HG03175 (cell line): Measurements from ENCODE around the gene KBTBD2.
"Not testable (repeated sequence)": the region's sequence is repeated elsewhere in the genome, so short reads cannot be mapped to it uniquely, and the experiment has no call there.

Experiments used
- ATAC-seq: cut with Tn5 transposase; IDR thresholded peaks from one replicate; pipeline ENCODE4 v1.9.1; 2021; ENCODE audit warnings: mild to moderate bottlenecking, moderate library complexity; ENCODE audit not compliant: unreplicated experiment

The KBTBD2 gene

GRCh38 chr7:32857063-32857462 lies 34.5 kb downstream of the KBTBD2 start:
- not testable (repeated sequence) for ATAC-seq

- ATAC-seq: not testable (repeated sequence)
Measured at GRCh38 chr7:32855837-32856775, 35.5 kb downstream of the KBTBD2 start.

DNA sequence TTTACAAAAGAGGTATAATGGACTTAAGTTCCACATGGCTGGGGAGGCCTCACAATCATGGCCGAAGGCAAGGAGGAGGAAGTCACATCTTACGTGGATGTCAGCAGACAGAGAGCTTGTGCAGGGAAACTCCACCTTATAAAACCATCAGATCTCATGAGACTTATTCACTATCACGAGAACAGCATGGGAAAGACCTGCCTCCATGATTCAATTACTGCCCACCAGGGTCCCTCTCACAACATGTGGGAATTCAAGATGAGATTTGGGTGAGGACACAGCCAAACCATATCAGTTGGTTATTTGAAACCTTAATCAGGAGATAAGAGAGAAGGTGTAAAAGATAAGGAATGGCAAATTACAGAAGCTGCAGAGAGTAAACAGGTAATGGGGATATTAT lies 40.9 kb downstream of the KBTBD2 start:
- ATAC-seq: not testable (repeated sequence)

- ATAC-seq: not testable (repeated sequence)
Measured at GRCh38 chr7:32848655-32849054, 42.9 kb downstream of the KBTBD2 start.

DNA sequence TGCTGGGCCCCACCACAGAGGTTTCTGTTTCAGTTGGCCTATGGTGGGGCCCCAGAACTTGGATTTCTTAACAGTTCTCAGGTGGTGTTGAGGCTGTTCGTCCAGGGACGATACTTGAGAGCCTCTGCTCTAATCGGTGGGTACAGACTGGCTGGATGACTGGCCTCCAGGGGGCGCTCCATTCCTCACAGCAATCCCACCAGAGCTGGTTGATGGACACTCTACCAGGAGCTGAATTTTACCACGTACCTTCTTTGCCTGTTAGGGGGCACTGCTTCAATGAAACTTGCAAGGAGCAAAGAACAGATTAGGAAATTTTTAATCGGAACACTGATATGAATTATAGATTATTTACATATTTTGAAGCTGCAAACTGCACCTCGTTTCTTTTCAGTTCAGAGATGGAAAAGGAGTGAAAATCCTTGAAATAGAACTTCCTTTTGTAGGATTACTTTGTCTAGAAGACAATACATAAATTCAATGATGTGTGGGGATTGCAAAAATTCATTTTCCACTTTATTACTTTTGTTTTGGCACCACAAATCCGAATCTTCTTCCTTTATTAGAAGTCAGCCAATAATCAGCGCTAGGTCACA lies 44.8 kb downstream of the KBTBD2 start:
- ATAC-seq: peak; percentile 100

- not testable (repeated sequence) for ATAC-seq
Measured at GRCh38 chr7:32844748-32845147, 46.8 kb downstream of the KBTBD2 start.

- ATAC-seq: not testable (repeated sequence)
Measured at GRCh38 chr7:32843763-32844162, 47.8 kb downstream of the KBTBD2 start.

DNA sequence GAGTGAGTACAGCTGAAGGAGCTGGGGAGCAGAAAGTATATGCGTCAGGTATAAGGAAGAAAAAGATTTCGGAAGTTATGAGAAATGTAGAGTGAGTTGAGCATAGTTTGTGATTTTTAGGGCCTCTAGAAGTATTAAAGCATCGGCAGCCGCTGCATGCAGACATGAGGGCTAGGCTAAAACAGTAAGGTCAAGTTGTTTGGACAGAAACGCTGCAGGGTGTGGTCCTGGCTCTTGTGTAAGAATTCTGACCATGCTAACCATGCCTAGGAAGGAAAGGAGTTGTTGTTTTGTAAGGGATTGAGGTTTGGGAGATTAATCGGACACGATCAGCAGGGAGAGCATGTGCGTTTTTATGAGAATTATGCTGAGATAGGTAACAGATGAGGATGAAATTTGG lies 51.7 kb downstream of the KBTBD2 start:
- not testable (repeated sequence) for ATAC-seq

- ATAC-seq: not testable (repeated sequence)
Measured at GRCh38 chr7:32828996-32829752, 62.4 kb downstream of the KBTBD2 start.
